Panc1 (cell line): ENCODE results near the gene DLGAP1. TPM values are rescaled to one million over a fixed set of nuclear protein-coding genes. Genes with fewer than 3 reads are reported as not detected.

ENCODE experiments used
- ATAC-seq: fragments of 200-7000 bp; cut with Tn5 transposase; 2 replicates; pipeline ENCODE4 v1.9.1; 2020; ENCODE audit warnings: mild to moderate bottlenecking, moderate library complexity
- BruUV-seq: library from RNA; stranded (reverse); fragments of 400-500 nt; replicated peaks from 2 replicates; lab custom pipeline; 2021; lab: Mats Ljungman, UMichigan
- CTCF ChIA-PET: fragments of 300-600 bp; sonication (Branson Sonifier 250); formaldehyde crosslinking; loops from one replicate; lab custom pipeline; 2022; ENCODE audit warnings: antibody characterized with exemption; lab: Charles Lee
- POLR2A ChIA-PET: fragments of 300-600 bp; sonication (Branson Sonifier 250); formaldehyde crosslinking; loops from one replicate; lab custom pipeline; 2022; ENCODE audit warnings: antibody characterized with exemption; lab: Charles Lee
- DNase-seq: peaks from one replicate; pipeline ENCODE4 v3.0.0-alpha.2; 2010; ENCODE audit warnings: low read depth, low spot score
- H3K27ac ChIP-seq: 2 replicates; pipeline ENCODE4 v1.5.1; 2011; ENCODE audit warnings: mild to moderate bottlenecking, low read length, inconsistent platforms
- H3K27me3 ChIP-seq: fragments of 200-500 bp; sonication (Bioruptor generic); 2 replicates; pipeline ENCODE4 v1.6.0; 2014; ENCODE audit warnings: low read length, inconsistent platforms; ENCODE audit not compliant: control insufficient read depth, insufficient read depth
- H3K36me3 ChIP-seq: fragments of 200-500 bp; sonication (Bioruptor generic); 2 replicates; pipeline ENCODE4 v1.5.1; 2014; ENCODE audit warnings: inconsistent platforms, mild to moderate bottlenecking, low read length, moderate library complexity; ENCODE audit not compliant: control insufficient read depth, insufficient read depth
- H3K4me1 ChIP-seq: 2 replicates; pipeline ENCODE4 v1.5.1; 2011; ENCODE audit warnings: inconsistent platforms, mild to moderate bottlenecking, low read length, moderate library complexity; ENCODE audit not compliant: control insufficient read depth, insufficient read depth
- H3K4me3 ChIP-seq, 2 experiments: 2 replicates each; pipeline ENCODE4 v1.5.1; 2011 to 2012; ENCODE audit warnings: low read depth in 2 of 2, low read length in 2 of 2, mild to moderate bottlenecking in 2 of 2, inconsistent platforms in 1 of 2, moderate library complexity in 1 of 2
- H3K9me3 ChIP-seq: fragments of 200-500 bp; sonication (Bioruptor generic); 2 replicates; pipeline ENCODE4 v1.5.1; 2014; ENCODE audit warnings: low read depth, mild to moderate bottlenecking, inconsistent platforms, low read length, moderate library complexity; ENCODE audit not compliant: control insufficient read depth, insufficient read depth
- POLR2AphosphoS5 ChIP-seq: IDR thresholded peaks from 2 replicates; pipeline ENCODE4 v1.6.1; 2012; ENCODE audit warnings: mild to moderate bottlenecking, low read depth, low read length, moderate library complexity
- SIN3A ChIP-seq: IDR thresholded peaks from 2 replicates; pipeline ENCODE4 v1.6.1; 2012; ENCODE audit warnings: low read depth, mild to moderate bottlenecking, low read length, moderate library complexity, borderline replicate concordance; ENCODE audit not compliant: insufficient read depth
- TCF7L2 ChIP-seq: IDR thresholded peaks from 2 replicates; pipeline ENCODE4 v1.6.1; 2011; ENCODE audit warnings: mild to moderate bottlenecking, low read depth, low read length, inconsistent platforms
- in situ Hi-C: cut with HindIII; loops from 2 replicates; pipeline ENCODE4 v1.10.0; 2016; ENCODE audit warnings: low sequenced_read_pairs, low pct_unique_long_range_greater_than_20kb
- intact Hi-C: fragments of 100-400 bp; cut with micrococcal nuclease; formaldehyde crosslinking; loops from one replicate; pipeline ENCODE4 v1.10.0; 2022; ENCODE audit not compliant: unreplicated experiment
- total RNA-seq: library from RNA; stranded (reverse); gene quantifications from one replicate; pipeline ENCODE4 v1.2.1, GENCODE V29; 2021; ENCODE audit not compliant: unreplicated experiment
- TF ChIP-seq, protein P1 (sequence below): fragments of 450-650 bp; IDR thresholded peaks from 2 replicates; pipeline ENCODE4 v1.5.1; 2017; ENCODE audit warnings: mild to moderate bottlenecking
- TF ChIP-seq, protein P2 (sequence below), 2 experiments: IDR thresholded peaks; 2 replicates each; pipeline ENCODE4 v1.6.1; 2011 to 2012; ENCODE audit warnings: low read depth in 2 of 2, control low read depth in 1 of 2, low read length in 1 of 2, mild to moderate bottlenecking in 1 of 2, moderate library complexity in 1 of 2; ENCODE audit not compliant: insufficient read depth in 1 of 2

DLGAP1 gene
- total RNA-seq, 1 experiment from 2014 or later, result 1.8 TPM

DNA sequence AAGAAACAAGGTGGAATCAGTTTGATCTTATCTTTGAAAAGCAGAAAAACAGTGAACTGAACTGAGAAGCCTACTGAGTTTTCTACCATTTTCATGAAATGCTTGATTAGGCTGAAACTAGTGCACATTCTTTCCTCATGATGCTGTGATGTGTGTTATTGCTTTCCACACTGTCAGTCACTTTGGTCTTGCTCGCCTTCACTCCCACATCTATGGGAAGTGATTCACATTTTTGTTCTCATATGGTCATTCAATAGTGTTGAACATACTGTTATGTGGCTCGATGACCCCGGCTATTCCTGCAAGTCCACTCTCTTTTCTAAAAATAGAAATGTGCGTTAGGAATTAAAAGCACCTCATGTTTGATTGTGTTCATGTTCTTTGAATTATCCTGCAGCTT lies 875.4 kb downstream of the DLGAP1 start:
- H3K9me3 ChIP-seq, result no peaks in the 10 kb centered on the region
- in situ Hi-C loops (no loop called here), intact Hi-C loops (no loop called here)
- ATAC-seq (no peak; the same call in 1 of the 2 replicates), DNase-seq (no peak)
- H3K4me3 ChIP-seq, result no peak overlapping the region
- POLR2A ChIA-PET, result no interaction called here
- peak overlapping the region; percentile 63 for H3K27ac ChIP-seq
- no peaks in the 10 kb centered on the region for H3K27me3 ChIP-seq
- CTCF ChIA-PET, result no interaction called here
- BruUV-seq, result no TSS peak
- TF ChIP-seq POLR2AphosphoS5 (no peak), TCF7L2 (no peak), SIN3A (no peak)
- TF ChIP-seq, protein P1, sequence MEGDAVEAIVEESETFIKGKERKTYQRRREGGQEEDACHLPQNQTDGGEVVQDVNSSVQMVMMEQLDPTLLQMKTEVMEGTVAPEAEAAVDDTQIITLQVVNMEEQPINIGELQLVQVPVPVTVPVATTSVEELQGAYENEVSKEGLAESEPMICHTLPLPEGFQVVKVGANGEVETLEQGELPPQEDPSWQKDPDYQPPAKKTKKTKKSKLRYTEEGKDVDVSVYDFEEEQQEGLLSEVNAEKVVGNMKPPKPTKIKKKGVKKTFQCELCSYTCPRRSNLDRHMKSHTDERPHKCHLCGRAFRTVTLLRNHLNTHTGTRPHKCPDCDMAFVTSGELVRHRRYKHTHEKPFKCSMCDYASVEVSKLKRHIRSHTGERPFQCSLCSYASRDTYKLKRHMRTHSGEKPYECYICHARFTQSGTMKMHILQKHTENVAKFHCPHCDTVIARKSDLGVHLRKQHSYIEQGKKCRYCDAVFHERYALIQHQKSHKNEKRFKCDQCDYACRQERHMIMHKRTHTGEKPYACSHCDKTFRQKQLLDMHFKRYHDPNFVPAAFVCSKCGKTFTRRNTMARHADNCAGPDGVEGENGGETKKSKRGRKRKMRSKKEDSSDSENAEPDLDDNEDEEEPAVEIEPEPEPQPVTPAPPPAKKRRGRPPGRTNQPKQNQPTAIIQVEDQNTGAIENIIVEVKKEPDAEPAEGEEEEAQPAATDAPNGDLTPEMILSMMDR, result no peak
- TF ChIP-seq, protein P2, sequence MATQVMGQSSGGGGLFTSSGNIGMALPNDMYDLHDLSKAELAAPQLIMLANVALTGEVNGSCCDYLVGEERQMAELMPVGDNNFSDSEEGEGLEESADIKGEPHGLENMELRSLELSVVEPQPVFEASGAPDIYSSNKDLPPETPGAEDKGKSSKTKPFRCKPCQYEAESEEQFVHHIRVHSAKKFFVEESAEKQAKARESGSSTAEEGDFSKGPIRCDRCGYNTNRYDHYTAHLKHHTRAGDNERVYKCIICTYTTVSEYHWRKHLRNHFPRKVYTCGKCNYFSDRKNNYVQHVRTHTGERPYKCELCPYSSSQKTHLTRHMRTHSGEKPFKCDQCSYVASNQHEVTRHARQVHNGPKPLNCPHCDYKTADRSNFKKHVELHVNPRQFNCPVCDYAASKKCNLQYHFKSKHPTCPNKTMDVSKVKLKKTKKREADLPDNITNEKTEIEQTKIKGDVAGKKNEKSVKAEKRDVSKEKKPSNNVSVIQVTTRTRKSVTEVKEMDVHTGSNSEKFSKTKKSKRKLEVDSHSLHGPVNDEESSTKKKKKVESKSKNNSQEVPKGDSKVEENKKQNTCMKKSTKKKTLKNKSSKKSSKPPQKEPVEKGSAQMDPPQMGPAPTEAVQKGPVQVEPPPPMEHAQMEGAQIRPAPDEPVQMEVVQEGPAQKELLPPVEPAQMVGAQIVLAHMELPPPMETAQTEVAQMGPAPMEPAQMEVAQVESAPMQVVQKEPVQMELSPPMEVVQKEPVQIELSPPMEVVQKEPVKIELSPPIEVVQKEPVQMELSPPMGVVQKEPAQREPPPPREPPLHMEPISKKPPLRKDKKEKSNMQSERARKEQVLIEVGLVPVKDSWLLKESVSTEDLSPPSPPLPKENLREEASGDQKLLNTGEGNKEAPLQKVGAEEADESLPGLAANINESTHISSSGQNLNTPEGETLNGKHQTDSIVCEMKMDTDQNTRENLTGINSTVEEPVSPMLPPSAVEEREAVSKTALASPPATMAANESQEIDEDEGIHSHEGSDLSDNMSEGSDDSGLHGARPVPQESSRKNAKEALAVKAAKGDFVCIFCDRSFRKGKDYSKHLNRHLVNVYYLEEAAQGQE (IDR thresholded peaks at IDR 0.05; ENCODE audit: insufficient read depth in 1 of 2, low read depth in 2 of 2, low read length in 1 of 2), result no peak
- H3K36me3 ChIP-seq, result no peaks in the 10 kb centered on the region
- peaks cover 4% of the 10 kb centered on the region for H3K4me1 ChIP-seq

DNA sequence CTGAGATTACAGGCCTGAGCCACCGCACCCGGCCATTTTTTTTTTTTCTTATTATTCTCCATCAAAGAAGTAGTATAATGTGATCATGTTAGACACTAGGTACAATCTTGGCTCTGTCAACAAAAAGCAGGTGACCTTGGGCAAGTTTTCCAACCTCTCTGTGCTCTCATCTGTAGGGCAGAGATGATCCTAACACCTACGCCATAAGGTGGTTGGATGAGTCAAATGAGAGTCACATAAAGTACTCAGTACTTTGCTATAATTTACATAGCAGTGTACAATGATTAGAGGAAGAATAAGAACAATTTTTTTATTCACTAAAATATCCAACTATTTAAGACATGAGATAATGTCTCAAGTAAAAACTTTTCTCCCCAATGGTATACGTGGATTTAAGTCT lies 876.5 kb downstream of the DLGAP1 start:
- H3K4me3 ChIP-seq, result no peak overlapping the region
- in situ Hi-C loops, result no loop called here
- DNase-seq, result no peak
- H3K27me3 ChIP-seq, result no peaks in the 10 kb centered on the region
- POLR2A ChIA-PET, result no interaction called here
- no peaks in the 10 kb centered on the region for H3K9me3 ChIP-seq
- ATAC-seq, result no peak
- H3K4me1 ChIP-seq, result peaks cover 4% of the 10 kb centered on the region; the same call in 1 of the 2 replicates
- peak overlapping the region; percentile 41; the same call in 1 of the 2 replicates for H3K27ac ChIP-seq
- BruUV-seq, result no TSS peak
- CTCF ChIA-PET, result no interaction called here
- intact Hi-C loops, result no loop called here
- TF ChIP-seq, protein P2 (IDR thresholded peaks at IDR 0.05; ENCODE audit: insufficient read depth in 1 of 2, low read depth in 2 of 2, low read length in 1 of 2), result no peak
- TF ChIP-seq, protein P1, result no peak
- TF ChIP-seq POLR2AphosphoS5 (no peak), SIN3A (no peak), TCF7L2 (no peak)
- H3K36me3 ChIP-seq, result no peaks in the 10 kb centered on the region
